ENCODE measurements around the gene MIEN1.

- TF ChIP-seq, protein P1, sequence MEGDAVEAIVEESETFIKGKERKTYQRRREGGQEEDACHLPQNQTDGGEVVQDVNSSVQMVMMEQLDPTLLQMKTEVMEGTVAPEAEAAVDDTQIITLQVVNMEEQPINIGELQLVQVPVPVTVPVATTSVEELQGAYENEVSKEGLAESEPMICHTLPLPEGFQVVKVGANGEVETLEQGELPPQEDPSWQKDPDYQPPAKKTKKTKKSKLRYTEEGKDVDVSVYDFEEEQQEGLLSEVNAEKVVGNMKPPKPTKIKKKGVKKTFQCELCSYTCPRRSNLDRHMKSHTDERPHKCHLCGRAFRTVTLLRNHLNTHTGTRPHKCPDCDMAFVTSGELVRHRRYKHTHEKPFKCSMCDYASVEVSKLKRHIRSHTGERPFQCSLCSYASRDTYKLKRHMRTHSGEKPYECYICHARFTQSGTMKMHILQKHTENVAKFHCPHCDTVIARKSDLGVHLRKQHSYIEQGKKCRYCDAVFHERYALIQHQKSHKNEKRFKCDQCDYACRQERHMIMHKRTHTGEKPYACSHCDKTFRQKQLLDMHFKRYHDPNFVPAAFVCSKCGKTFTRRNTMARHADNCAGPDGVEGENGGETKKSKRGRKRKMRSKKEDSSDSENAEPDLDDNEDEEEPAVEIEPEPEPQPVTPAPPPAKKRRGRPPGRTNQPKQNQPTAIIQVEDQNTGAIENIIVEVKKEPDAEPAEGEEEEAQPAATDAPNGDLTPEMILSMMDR (IDR thresholded peaks at IDR 0.05): no peak
- no peak for TF ChIP-seq EZH2 (IDR thresholded peaks at IDR 0.05; ENCODE audit: borderline replicate concordance, insufficient read depth, low read depth, low read length, poor library complexity, severe bottlenecking)
Observed at GRCh38 chr17:39709319-39709997, 20.9 kb downstream of the MIEN1 start.
